ENCODE measurements around the gene RRP12.

RRP12 gene, protein sequence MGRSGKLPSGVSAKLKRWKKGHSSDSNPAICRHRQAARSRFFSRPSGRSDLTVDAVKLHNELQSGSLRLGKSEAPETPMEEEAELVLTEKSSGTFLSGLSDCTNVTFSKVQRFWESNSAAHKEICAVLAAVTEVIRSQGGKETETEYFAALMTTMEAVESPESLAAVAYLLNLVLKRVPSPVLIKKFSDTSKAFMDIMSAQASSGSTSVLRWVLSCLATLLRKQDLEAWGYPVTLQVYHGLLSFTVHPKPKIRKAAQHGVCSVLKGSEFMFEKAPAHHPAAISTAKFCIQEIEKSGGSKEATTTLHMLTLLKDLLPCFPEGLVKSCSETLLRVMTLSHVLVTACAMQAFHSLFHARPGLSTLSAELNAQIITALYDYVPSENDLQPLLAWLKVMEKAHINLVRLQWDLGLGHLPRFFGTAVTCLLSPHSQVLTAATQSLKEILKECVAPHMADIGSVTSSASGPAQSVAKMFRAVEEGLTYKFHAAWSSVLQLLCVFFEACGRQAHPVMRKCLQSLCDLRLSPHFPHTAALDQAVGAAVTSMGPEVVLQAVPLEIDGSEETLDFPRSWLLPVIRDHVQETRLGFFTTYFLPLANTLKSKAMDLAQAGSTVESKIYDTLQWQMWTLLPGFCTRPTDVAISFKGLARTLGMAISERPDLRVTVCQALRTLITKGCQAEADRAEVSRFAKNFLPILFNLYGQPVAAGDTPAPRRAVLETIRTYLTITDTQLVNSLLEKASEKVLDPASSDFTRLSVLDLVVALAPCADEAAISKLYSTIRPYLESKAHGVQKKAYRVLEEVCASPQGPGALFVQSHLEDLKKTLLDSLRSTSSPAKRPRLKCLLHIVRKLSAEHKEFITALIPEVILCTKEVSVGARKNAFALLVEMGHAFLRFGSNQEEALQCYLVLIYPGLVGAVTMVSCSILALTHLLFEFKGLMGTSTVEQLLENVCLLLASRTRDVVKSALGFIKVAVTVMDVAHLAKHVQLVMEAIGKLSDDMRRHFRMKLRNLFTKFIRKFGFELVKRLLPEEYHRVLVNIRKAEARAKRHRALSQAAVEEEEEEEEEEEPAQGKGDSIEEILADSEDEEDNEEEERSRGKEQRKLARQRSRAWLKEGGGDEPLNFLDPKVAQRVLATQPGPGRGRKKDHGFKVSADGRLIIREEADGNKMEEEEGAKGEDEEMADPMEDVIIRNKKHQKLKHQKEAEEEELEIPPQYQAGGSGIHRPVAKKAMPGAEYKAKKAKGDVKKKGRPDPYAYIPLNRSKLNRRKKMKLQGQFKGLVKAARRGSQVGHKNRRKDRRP (N-terminal part only)

DNA sequence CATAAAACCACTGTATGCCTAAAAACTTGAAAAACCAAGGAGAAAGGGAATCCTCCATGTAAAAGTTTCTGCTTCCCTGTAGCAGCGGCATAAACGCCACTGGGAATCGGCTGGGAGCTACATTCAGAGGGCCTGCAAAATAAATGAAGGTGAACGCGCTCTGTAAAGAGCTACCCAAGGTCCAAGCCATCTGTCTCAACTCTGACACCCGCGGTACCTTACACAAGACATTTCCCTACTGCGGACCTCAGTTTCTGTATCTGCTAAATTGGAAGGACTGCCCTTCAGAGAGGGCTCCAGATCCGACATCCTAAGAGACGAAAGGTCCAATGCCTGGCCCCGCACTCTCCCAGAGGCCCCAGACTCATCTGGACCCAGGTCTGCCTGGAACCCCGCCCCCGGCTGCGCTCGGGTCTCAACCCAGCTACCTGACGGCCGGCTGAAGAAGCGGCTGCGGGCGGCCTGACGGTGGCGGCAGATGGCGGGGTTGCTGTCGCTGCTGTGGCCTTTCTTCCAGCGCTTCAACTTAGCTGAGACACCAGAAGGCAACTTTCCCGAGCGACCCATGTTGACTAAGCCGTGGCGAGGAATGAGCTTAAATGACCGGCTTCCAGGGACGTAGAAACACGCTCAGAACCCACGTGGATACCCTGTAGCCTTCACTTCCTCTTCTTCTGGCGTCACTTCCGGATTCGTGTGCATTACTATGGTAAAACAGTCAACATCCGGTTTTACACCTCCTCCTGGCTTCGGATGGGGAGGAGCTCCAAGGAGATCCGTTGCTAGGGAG is at the start of gene RRP12:
Gene RRP12, minus strand, starts transcription at position 676 of the 790 bp plus-strand sequence. Its CDS starts 109 bp downstream, at position 567.
- peaks cover 17% of the 10 kb centered on the region for H3K36me3 ChIP-seq (ENCODE audit: control insufficient read depth, insufficient read depth, low read length, severe bottlenecking)

DNA sequence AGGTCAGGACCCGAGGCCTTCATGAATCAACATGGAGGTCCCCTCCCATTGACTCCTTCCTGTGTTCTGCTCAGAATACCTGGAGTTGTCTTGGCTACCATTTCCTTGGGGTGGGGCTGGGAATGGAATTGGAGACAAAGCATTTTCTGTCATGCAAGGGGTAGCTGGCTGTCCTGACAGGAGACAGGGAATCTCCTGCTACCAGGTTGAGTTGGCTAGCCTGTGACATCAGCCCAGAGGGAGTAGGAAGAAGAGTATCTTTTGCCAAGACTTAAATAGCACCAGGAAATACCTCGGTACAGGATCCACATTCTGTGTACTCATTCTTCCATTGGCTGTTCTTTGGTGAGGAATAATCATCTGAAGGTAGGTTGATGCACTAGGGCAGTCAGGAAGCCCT is 49.7 kb upstream of the RRP12 start:
- Histone ChIP-seq H3K9ac (ENCODE audit: low read length) (no peak overlapping the region), H3K9me3 (ENCODE audit: control insufficient read depth, low read length) (no peaks in the 10 kb centered on the region), H3K4me3 (ENCODE audit: low read length) (no peak overlapping the region), H3K27me3 (replicated peaks; ENCODE audit: control insufficient read depth, insufficient read depth, low read length) (no peaks in the 10 kb centered on the region), H3K4me1 (ENCODE audit: control insufficient read depth, insufficient read depth, low read length) (peaks cover 29% of the 10 kb centered on the region), H3K36me3 (ENCODE audit: control insufficient read depth, insufficient read depth, low read length, severe bottlenecking) (peaks cover 35% of the 10 kb centered on the region)
- no peak for DNase-seq (ENCODE audit: low read depth)

More for the DNA sequence above, at the start of gene RRP12:
- DNase-seq (ENCODE audit: low read depth) = peak; percentile 100
- peak within 1 kb of the TSS; percentile 87 for H3K4me3 ChIP-seq (ENCODE audit: low read length)
- peak within 1 kb of the TSS; percentile 86 for H3K9ac ChIP-seq (ENCODE audit: low read length)
- peaks cover 7% of the 10 kb centered on the region for H3K4me1 ChIP-seq (ENCODE audit: control insufficient read depth, insufficient read depth, low read length)
- no peaks in the 10 kb centered on the region for H3K9me3 ChIP-seq (ENCODE audit: control insufficient read depth, low read length)
- H3K27me3 ChIP-seq (replicated peaks; ENCODE audit: control insufficient read depth, insufficient read depth, low read length) = no peaks in the 10 kb centered on the region

DNA sequence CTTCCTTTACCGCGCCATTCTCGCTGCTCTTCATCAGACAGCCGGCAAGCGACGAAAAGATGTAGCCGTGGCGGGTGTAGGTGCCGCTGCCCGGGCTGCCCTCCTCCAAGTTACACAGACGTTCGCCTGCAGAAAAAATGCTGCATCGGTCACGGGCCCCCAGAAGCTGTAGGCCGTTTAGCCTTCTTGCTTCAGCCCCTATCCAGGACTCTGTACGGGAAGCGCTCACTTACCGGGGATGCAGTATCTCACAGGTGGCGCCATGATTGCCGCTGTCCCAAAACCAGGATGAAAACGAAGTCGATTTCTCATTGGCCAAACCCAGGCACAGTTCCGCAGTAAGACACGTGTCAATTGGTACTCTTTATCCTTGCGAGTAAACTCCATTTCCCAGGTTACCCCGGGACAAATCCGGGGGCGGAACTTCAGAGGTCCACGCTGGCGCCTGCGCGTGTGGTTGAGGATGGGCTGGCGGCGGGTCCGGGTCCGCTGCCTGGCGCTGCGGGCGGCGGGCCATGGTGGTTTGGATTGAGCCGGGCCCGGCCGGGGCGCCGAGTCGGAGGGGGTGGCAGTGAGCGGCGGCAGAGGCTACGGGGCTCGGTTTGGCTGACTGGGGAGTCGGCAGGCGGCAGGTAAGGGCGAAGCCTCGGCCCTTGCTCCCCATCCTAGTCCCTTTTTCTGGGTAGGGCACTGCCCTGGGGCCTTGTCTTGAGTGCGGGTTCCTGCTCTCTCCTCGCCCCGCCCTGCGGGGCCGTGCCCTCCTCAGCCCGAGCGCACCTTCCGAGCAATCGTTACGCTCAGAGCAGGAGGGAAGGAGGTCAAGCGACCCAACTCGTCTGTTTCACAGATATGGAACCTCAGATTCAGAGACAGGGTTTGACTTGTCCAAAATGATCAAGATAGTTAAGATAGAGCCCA is 44.8 kb upstream of the RRP12 start, which contains the start of the genes EXOSC1 and ZDHHC16:
Gene EXOSC1, minus strand, starts transcription at position 285 of the 918 bp plus-strand sequence. Its CDS starts 21 bp downstream, at position 264.
Gene ZDHHC16, plus strand, starts transcription at position 454 of the 918 bp plus-strand sequence. CDS start 5,501 bp downstream, outside the sequence.
- Histone ChIP-seq H3K9ac (ENCODE audit: low read length) (peak within 1 kb of the TSS; percentile 91), H3K27me3 (replicated peaks; ENCODE audit: control insufficient read depth, insufficient read depth, low read length) (no peaks in the 10 kb centered on the region), H3K36me3 (ENCODE audit: control insufficient read depth, insufficient read depth, low read length, severe bottlenecking) (peaks cover 16% of the 10 kb centered on the region), H3K4me3 (ENCODE audit: low read length) (peak within 1 kb of the TSS; percentile 98), H3K4me1 (ENCODE audit: control insufficient read depth, insufficient read depth, low read length) (peaks cover 22% of the 10 kb centered on the region), H3K9me3 (ENCODE audit: control insufficient read depth, low read length) (no peaks in the 10 kb centered on the region)
- DNase-seq (ENCODE audit: low read depth) = peak; percentile 99

DNA sequence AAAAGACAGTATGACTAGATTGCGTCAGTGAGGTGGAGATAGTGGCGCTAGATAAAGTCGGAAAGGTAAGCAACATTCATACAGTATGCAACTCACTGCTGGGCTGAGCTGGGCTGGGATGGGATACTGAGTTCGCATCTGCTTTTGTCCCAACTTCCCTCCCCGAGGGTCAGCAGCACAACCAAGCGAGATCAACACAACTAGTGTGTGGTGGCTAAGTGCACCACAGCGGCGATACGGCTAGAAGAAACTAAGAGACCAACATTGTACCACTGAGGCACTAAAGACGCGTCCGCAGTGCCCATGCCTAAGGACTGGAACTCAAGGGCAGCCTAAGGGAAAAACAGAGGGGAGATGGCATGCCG is 44.2 kb upstream of the RRP12 start:
- Histone ChIP-seq H3K4me3 (ENCODE audit: low read length) (peak overlapping the region; percentile 98), H3K36me3 (ENCODE audit: control insufficient read depth, insufficient read depth, low read length, severe bottlenecking) (peaks cover 19% of the 10 kb centered on the region), H3K9me3 (ENCODE audit: control insufficient read depth, low read length) (no peaks in the 10 kb centered on the region), H3K27me3 (replicated peaks; ENCODE audit: control insufficient read depth, insufficient read depth, low read length) (no peaks in the 10 kb centered on the region), H3K4me1 (ENCODE audit: control insufficient read depth, insufficient read depth, low read length) (peaks cover 22% of the 10 kb centered on the region), H3K9ac (ENCODE audit: low read length) (peak overlapping the region; percentile 91)
- DNase-seq (ENCODE audit: low read depth) = no peak

DNA sequence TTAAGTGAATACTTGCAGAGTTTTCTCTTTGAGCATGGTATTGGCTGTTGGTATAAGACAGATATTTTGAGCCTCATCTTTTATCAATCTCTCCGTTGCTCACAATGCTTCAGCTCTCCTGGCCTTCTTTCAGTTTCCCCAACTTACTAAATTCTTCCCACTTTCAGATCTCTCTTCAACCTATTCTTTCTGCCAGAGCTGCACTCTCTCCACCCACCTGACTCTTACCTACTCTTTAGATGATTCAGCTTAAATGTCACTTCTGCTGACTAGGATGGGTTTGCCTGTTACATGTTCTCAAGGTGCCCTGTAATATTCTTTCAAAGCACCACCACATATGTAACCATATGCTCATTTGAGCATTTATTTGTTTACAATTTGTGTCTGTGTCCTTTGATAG is 43.1 kb upstream of the RRP12 start:
- Histone ChIP-seq H3K36me3 (ENCODE audit: control insufficient read depth, insufficient read depth, low read length, severe bottlenecking) (peaks cover 26% of the 10 kb centered on the region), H3K4me1 (ENCODE audit: control insufficient read depth, insufficient read depth, low read length) (peaks cover 22% of the 10 kb centered on the region), H3K4me3 (ENCODE audit: low read length) (peak overlapping the region; percentile 98), H3K9me3 (ENCODE audit: control insufficient read depth, low read length) (no peaks in the 10 kb centered on the region), H3K27me3 (replicated peaks; ENCODE audit: control insufficient read depth, insufficient read depth, low read length) (no peaks in the 10 kb centered on the region), H3K9ac (ENCODE audit: low read length) (no peak overlapping the region)
- no peak for DNase-seq (ENCODE audit: low read depth)

DNA sequence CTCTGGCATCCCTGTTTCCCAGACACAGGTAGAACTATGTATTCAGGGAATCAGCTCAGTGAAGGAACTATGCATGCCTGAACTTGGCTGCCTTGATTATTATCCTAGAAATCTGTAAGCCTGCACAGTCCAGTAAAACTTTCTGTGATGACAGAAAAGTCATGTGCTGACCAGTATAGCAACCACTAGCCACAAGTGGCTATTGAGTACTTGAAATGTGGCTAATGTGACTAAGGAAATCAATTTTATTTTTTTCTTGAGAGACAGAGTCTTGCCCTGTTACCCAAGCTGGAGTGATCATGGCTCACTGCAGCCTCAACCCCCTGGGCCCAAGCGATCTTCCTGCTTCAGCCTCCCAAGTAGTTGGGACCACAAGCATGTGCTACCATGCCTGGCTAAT is 41.1 kb upstream of the RRP12 start:
- peaks cover 14% of the 10 kb centered on the region for H3K4me1 ChIP-seq (ENCODE audit: control insufficient read depth, insufficient read depth, low read length)
- DNase-seq (ENCODE audit: low read depth) = no peak
- H3K27me3 ChIP-seq (replicated peaks; ENCODE audit: control insufficient read depth, insufficient read depth, low read length) = no peaks in the 10 kb centered on the region
- no peaks in the 10 kb centered on the region for H3K9me3 ChIP-seq (ENCODE audit: control insufficient read depth, low read length)
- no peak overlapping the region for H3K4me3 ChIP-seq (ENCODE audit: low read length)
- H3K36me3 ChIP-seq (ENCODE audit: control insufficient read depth, insufficient read depth, low read length, severe bottlenecking) = peaks cover 42% of the 10 kb centered on the region
- no peak overlapping the region for H3K9ac ChIP-seq (ENCODE audit: low read length)

DNA sequence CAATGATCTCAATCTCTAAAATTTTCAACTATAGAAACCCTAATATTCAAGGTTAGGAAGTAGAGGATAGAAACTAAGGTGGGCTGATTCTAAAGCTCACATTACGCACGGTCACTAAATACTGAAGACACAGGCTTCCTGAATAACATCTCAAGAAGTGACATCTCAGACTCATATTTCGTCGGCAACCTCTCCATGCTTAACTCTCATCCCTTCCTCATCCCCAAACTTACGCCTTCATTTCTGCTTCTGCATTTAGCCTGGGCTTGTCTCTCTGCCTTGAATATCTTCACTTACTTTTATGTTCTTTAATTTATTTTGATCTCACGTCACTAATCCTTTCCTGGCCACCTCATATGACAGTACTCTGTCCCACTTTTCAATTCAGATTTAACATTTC is 34.1 kb upstream of the RRP12 start:
- no peaks in the 10 kb centered on the region for H3K9me3 ChIP-seq (ENCODE audit: control insufficient read depth, low read length)
- no peak overlapping the region for H3K9ac ChIP-seq (ENCODE audit: low read length)
- H3K4me1 ChIP-seq (ENCODE audit: control insufficient read depth, insufficient read depth, low read length) = no peaks in the 10 kb centered on the region
- DNase-seq (ENCODE audit: low read depth) = no peak
- H3K4me3 ChIP-seq (ENCODE audit: low read length) = no peak overlapping the region
- no peaks in the 10 kb centered on the region for H3K27me3 ChIP-seq (replicated peaks; ENCODE audit: control insufficient read depth, insufficient read depth, low read length)
- H3K36me3 ChIP-seq (ENCODE audit: control insufficient read depth, insufficient read depth, low read length, severe bottlenecking) = peaks cover 73% of the 10 kb centered on the region

DNA sequence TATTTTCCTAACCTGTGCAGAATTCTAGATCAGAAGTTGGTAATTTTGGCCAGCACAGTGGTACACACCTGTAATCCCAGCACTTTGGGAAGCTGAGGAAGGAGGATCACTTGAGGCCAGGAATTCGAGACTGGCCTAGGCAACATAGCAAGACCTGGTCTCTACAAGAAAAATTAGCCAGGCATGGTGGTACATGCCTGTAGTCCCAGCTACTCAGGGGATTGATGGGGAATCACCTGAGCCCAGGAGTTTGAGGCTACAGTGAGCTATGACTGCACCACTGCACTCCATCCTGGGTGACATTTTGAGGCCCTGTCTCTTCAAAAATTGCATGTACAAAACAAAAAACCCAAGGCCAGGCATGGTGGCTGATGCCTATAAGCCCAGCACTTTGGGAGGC is 33.4 kb upstream of the RRP12 start:
- Histone ChIP-seq H3K36me3 (ENCODE audit: control insufficient read depth, insufficient read depth, low read length, severe bottlenecking) (peaks cover 73% of the 10 kb centered on the region), H3K27me3 (replicated peaks; ENCODE audit: control insufficient read depth, insufficient read depth, low read length) (no peaks in the 10 kb centered on the region), H3K4me3 (ENCODE audit: low read length) (no peak overlapping the region), H3K9me3 (ENCODE audit: control insufficient read depth, low read length) (no peaks in the 10 kb centered on the region), H3K4me1 (ENCODE audit: control insufficient read depth, insufficient read depth, low read length) (peaks cover 4% of the 10 kb centered on the region), H3K9ac (ENCODE audit: low read length) (no peak overlapping the region)
- no peak for DNase-seq (ENCODE audit: low read depth)

DNA sequence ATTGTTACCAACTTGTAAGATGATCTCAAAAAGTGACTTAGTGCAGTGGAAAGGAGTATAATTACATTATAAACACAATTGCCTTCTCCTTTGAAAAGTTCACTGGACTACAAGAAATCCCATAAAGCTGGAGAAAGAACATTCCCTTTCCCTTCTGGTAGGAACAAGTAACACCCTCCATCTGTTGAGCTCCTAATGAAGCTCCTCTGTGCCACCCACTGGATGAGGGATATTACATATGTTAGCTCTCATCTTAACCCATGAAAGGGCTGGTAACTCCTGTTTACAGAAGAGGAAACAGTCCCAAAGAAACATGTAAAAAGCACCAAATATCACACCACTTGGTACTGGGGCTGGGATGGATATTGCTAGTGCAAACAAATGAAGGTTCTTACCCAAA is 32.9 kb upstream of the RRP12 start:
- DNase-seq (ENCODE audit: low read depth) = no peak

More for the DNA sequence above, 32.9 kb upstream of the RRP12 start:
- Histone ChIP-seq H3K4me1 (ENCODE audit: control insufficient read depth, insufficient read depth, low read length) (peaks cover 8% of the 10 kb centered on the region), H3K36me3 (ENCODE audit: control insufficient read depth, insufficient read depth, low read length, severe bottlenecking) (peaks cover 72% of the 10 kb centered on the region), H3K27me3 (replicated peaks; ENCODE audit: control insufficient read depth, insufficient read depth, low read length) (no peaks in the 10 kb centered on the region), H3K9me3 (ENCODE audit: control insufficient read depth, low read length) (no peaks in the 10 kb centered on the region), H3K4me3 (ENCODE audit: low read length) (no peak overlapping the region), H3K9ac (ENCODE audit: low read length) (no peak overlapping the region)

Measured in adipocyte (in vitro differentiated cells).